GM18511 (cell line): ENCODE results near the gene TUBGCP2.

Experiments used
- ATAC-seq: cut with Tn5 transposase; IDR thresholded peaks from one replicate; pipeline ENCODE4 v1.9.1; 2021; ENCODE audit warnings: mild to moderate bottlenecking, moderate library complexity; ENCODE audit not compliant: unreplicated experiment

The TUBGCP2 gene, protein sequence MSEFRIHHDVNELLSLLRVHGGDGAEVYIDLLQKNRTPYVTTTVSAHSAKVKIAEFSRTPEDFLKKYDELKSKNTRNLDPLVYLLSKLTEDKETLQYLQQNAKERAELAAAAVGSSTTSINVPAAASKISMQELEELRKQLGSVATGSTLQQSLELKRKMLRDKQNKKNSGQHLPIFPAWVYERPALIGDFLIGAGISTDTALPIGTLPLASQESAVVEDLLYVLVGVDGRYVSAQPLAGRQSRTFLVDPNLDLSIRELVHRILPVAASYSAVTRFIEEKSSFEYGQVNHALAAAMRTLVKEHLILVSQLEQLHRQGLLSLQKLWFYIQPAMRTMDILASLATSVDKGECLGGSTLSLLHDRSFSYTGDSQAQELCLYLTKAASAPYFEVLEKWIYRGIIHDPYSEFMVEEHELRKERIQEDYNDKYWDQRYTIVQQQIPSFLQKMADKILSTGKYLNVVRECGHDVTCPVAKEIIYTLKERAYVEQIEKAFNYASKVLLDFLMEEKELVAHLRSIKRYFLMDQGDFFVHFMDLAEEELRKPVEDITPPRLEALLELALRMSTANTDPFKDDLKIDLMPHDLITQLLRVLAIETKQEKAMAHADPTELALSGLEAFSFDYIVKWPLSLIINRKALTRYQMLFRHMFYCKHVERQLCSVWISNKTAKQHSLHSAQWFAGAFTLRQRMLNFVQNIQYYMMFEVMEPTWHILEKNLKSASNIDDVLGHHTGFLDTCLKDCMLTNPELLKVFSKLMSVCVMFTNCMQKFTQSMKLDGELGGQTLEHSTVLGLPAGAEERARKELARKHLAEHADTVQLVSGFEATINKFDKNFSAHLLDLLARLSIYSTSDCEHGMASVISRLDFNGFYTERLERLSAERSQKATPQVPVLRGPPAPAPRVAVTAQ

DNA sequence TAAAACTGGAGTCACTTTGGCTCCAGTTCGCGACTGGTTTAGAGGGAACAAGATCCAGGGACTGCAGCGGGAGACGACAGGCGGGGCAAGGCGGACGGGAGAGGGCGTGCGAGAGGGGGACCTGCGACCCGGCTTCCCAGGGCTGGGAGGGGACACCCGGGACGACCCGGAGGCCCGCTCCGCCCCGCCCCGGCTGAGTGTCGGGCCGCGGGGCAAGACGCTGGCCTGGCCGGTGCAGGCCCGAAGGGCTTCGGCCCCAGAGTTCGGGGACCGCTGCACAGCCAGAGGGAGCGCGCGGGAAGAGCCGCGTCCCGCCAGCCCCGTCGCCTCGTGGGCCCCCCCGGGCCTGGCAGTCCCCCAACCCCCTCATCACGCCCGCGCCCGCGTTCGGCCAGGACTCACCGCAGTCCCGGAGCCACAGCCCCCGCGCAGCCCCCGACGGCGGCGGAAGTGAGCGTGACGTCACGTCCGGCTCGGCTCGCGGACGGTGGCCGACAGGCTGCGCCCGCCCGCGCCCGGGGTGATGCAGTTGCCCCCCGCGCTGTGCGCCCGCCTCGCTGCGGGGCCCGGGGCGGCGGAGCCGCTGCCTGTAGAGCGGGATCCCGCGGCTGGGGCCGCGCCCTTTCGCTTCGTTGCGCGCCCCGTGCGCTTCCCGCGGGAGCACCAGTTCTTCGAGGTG lies at the start of gene TUBGCP2, which contains the start of gene ZNF511:
TUBGCP2 (minus strand) TSS at position 452 of the 679 bp plus-strand sequence. CDS start 5,931 bp downstream, outside the sequence.
ZNF511 (plus strand) TSS at position 494 of the 679 bp plus-strand sequence; CDS start at position 524, 30 bp downstream.
- peak; percentile 78 for ATAC-seq

DNA sequence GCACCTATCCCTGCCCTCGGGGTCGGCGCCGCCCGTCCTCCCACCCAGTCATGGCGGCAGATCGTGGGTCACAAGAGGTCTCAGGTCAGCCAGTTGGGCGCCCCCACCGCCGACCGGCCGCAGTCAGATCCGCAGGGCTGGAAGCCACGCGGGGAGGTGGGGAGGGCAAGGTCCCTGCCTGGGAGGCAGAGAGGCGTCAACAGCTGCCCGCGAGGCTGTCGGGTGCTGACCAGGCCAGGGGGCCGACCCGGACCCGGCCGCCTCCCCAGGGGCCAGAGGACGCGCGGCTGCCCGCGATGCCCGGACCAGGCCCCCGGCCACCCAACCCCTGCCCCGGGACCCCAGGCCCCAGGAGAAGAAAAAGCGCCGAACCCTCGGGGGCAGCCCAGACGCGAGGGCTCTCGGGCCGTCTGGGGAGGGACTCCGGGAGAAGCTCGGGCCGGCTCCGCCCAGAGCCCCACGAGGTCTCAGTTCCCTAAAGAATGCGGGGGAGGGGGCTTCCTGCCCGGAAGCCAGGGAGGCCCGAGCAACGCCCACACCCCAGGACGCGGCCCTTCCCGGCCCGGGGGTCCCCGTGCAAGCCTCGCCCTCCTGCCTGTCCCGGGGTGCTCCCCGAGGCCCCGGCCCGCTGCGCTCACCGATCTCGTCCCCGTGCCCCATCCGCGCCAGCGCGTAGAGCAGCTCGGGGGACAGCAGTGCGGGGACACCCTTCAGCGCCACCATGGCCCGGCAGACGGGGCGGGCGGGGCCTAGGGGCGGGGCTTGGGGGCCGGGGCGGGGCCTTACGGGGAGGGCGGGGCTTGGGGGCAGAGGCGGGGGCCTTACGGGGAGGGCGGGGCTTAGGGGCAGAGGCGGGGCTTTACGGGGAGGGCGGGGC lies 48.9 kb upstream of the TUBGCP2 start, which contains the start of gene FUOM:
FUOM (minus strand) TSS at position 735 of the 877 bp plus-strand sequence; CDS start at position 723, 12 bp downstream.
- peak; percentile 70 for ATAC-seq

GRCh38 chr10:133356549-133357284 lies 48.0 kb upstream of the TUBGCP2 start:
- ATAC-seq = peak; percentile 3

DNA sequence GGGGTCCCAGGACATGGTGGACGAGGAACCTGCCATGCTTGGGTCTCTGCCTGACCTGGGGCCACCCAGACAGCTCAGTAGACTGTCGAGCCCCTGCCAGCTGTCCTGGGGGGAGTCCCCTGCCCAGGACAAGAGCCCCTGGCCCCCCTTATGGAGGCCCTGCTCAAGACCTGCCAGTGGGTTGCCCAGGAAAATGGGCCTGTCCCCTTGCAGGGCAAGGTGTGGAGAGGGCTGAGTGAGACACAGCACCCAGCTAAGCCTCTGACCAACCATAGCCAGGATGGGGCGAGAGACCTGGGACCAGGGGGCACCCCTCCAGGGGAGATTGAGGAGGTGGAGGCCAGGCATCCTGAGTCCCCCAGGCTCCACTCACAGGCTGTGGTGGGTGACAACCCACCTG lies 47.3 kb upstream of the TUBGCP2 start:
- no peak for ATAC-seq

DNA sequence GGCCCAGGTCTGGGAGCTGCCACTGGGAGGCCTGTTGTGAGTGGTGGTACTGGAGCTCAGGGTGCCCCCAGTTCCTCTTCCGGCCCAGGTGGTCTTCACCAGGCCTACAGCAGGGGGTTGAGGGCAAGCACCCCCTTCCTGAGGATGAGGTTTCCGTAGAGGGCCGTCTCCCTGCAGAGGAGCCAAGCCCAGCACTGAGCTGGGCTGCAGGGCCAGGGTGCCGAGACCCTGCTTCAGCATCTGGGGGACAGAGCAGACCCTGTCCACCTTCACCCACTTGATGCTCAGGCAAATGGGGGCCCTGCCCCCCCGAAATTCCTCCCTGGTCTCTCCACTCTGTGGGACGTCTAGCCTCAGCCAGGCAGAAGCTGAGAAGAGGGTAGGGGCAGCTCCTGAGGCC lies 46.6 kb upstream of the TUBGCP2 start:
- ATAC-seq = no peak

DNA sequence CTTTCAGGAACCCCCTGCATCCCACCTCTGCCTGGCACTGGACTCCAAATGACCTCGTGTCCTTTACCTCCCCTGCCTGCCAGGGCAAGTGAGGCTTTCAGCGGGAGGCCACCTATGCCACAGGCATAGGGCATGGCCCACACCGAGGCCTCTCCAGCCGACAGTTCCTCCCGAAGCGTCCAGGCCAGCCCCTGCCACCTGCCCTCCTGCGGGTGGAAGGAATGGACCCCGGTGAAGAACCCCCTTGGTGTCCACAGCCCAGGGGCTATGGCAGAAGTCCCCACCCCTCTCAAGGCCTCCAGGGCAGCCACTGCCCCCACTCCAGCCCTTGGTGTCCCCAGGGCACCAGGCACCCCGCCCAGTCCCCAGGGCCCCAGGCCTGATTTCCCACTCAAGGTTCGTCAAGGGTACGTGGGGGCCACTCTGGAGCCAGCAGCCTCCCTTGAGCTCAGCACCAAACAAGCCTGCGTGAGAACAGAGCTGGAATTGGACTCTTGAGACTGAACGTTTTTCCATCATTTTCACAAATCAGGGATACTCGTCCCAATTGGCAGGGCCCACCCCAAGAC lies 46.1 kb upstream of the TUBGCP2 start:
- ATAC-seq = no peak

- ATAC-seq = no peak
Observed at GRCh38 chr10:133353988-133354605, 45.4 kb upstream of the TUBGCP2 start.

- no peak for ATAC-seq
Observed at GRCh38 chr10:133353202-133353959, 44.7 kb upstream of the TUBGCP2 start.

DNA sequence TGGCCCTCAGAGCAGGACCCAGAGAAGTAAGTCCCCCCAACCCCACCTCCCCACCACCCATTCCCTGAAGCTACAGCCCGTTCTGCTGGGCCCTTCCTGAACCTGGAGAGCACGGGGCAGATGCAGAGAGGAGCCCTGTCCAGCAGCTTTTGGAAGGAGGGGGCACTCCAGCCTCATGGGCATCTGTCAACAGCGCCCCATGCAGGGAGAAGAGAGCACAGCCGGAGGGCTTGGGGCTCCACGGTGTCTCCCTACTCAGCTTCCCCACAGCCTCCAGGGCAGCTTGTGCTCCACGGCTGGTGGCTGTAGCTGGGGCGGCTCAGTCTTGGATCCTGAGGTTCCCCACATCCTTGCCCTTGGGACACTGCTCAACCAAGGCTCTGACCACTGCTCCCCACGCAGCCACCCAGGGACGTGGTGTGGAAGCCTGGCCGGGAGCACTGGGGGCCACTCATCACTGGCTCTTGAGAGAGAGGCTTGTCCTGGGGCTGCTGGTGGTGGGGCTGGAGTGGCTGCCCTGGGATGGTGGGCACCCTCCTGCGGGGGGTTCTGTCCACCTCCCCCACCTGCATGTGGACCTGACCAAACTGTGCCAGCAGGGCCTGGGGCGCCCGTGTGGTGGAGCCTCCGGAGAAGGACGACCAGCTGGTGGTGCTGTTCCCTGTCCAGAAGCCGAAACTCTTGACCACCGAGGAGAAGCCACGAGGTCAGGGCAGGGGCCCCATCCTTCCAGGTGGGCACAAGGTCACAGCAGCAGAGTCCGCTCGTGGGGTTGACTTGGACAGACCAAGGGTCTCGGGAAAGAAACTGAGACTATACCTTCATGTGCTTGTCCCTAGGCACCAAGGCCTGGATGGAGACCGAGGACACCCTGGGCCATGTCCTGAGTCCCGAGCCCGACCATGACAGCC lies 43.0 kb upstream of the TUBGCP2 start:
- no peak for ATAC-seq

GRCh38 chr10:133350950-133351329 lies 42.3 kb upstream of the TUBGCP2 start:
- ATAC-seq = no peak

DNA sequence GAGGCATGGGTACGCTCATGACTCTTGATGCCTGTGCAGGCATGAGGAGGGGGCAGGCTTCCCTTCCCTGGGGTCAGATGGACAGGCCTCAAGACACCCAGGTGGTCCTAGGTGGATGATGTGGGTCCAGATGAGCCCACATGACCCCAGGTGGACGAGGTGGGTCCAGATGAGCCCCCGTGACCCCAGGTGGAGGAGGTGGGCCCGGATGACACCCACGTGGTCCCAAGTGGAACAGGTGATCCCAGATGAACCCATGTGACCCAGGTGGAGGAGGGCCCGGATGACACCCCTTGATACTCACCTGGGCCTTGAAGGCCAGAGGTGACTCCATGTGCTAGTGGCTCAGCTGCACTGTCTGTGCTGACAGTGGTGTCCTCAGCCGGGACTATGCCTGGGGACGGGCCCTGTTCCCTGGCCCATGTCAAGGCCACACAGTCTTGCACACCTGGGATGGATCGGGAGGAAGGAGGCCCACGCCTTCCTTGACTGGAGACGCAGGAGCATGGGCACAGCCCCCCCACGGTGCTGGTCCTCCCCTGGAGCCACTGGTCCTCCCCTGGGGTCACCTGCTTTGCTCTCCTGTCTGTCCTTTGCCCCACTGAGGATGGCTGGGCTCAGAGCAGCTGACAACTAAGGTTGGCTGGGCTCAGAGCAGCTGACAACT lies 41.7 kb upstream of the TUBGCP2 start:
- no peak for ATAC-seq

DNA sequence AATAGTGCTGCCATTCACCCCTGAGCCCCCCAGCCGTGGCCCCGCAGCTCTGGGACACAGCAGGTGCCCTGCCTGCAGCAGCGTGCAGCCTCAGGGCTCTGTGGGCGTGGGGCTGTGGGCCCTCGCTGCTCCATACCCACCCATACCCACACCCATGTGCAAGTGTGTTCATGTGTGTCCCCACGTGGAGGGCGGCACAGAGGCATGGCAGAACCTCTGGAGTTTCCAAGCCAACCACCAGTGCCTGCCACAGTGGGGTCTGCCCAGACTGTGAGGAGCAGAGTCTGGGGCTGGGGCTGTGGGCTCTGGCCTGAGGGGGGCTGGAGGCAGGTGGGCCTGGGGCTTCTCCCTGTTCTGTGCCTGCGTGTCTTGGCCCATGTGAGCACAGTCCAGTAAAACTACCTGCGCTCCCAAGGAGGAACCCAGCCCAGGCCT lies 40.9 kb upstream of the TUBGCP2 start:
- ATAC-seq = no peak

DNA sequence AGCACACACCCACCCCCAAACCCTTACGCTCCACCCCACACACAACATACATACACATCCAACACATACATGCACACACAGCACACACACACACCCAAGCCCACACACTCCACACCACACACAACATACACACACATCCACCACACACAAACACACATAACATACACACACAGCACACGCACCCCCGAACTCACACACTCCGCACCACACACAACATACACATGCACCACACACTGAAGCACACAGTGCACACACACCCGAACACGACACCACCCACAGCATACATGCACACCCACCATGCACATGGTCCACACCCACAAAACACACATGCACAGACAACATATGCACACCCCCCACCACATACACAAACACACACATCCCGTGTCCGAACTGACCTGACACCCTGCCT lies 40.5 kb upstream of the TUBGCP2 start:
- ATAC-seq = no peak

- no peak for ATAC-seq
Observed at GRCh38 chr10:133347710-133348517, 39.2 kb upstream of the TUBGCP2 start.

DNA sequence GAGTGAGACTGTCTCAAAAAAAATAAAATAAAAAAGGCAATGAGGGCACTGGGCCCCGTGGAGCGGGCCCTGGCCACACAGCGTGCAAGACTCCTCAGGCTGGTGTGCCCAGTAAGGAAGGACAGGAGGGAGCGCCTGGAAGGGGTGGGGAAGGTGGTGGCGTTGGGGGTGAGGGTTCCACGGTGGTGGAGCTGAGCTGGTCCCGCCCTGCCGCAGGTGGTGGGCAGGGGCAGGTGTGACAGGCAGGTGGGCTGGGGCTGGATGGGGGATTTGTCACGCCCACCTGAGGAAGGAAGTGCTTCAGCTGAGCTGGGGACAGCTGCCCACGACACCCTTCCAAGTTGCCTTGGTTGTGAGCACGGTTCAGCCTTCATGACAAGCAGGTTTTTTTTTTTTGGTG lies 37.7 kb upstream of the TUBGCP2 start:
- no peak for ATAC-seq
